ENCODE data around the gene SH2D3C. TPM values are rescaled to one million over a fixed set of nuclear protein-coding genes. Genes with fewer than 3 reads are reported as not detected.

The SH2D3C gene
- total RNA-seq, 4 donors from 2014 or later: 6.1 to 12.1 (median 8.5) TPM

- Histone ChIP-seq H3K4me1 (peaks cover 0 to 18% (median 8%) of the 10 kb centered on the region in 3 donors), H3K27me3 (peaks cover 4% of the 10 kb centered on the region), H3K4me3 (no peak overlapping the region), H3K36me3 (peaks cover 0 to 33% of the 10 kb centered on the region in 2 donors), H3K9me3 (no peaks in the 10 kb centered on the region), H3K27ac (no peak overlapping the region)
- WGBS, 2 donors (ENCODE audit: low coverage in 1 of 2): 75 to 100% methylated on average over 1 to 6 of the region's 18 CpGs
- no peak for TF ChIP-seq POLR2A (IDR thresholded peaks at IDR 0.05)
- TF ChIP-seq CTCF (IDR thresholded peaks at IDR 0.05): no peak
- TF ChIP-seq POLR2AphosphoS5 (IDR thresholded peaks at IDR 0.05): no peak
- no peak for TF ChIP-seq EP300 (IDR thresholded peaks at IDR 0.05)
- ATAC-seq: no peak
Measured at GRCh38 chr9:127729522-127730256, 48.8 kb downstream of the SH2D3C start.

DNA sequence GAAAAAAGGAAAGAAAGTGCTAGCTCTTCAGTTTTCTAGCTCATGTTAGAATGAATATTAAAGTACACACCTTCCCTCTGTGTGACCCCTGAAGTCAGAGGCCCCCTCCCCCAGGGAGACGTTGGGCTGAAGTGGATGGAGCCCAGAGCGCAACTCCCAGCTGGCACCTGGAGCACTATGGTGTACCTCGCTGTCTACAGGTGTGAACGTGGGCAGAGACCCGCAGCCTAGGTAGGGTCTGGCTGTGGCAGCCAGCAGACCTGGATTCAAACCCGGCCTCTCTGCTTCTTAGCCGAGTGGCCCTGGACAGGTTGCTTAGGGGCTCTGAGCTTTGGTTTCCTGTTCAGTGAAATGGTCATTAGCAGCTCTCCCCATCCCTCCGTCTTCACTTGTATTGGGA is 49.7 kb downstream of the SH2D3C start:
- Histone ChIP-seq H3K27me3 (peaks cover 13% of the 10 kb centered on the region), H3K4me3 (no peak overlapping the region), H3K36me3 (peaks cover 0 to 33% of the 10 kb centered on the region in 2 donors), H3K4me1 (peaks cover 0 to 18% (median 2%) of the 10 kb centered on the region in 3 donors), H3K27ac (no peak overlapping the region), H3K9me3 (no peaks in the 10 kb centered on the region)
- no peak for ATAC-seq
- TF ChIP-seq EP300 (IDR thresholded peaks at IDR 0.05) (no peak), CTCF (IDR thresholded peaks at IDR 0.05) (no peak), POLR2AphosphoS5 (IDR thresholded peaks at IDR 0.05) (no peak), POLR2A (IDR thresholded peaks at IDR 0.05) (no peak)
- 20 to 84% methylated on average over 1 to 7 of the region's 8 CpGs for WGBS, 2 donors (ENCODE audit: low coverage in 1 of 2)

DNA sequence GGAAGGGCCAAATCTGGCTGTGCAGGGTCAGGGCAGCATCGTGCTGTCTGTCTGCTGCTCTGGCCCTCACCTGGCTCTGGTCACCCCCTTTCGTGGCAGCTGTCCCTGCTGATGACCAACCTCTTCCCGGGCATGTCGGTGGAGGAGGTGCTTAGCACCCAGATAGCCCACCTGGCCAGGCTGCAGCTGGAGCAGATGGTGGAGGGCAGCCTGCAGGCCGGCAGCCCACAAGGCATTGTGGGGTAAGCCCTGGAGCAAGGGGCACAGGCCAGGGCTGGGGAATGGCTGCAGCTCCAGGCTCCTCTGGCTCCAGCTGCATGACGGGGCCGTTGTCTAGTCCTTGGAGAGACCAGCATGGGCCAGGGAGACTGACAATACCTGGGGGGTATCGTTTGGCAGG is 51.6 kb downstream of the SH2D3C start:
- H3K4me3 ChIP-seq: no peak overlapping the region
- peaks cover 0 to 11% (median 0%) of the 10 kb centered on the region in 3 donors for H3K4me1 ChIP-seq
- H3K27ac ChIP-seq: no peak overlapping the region
- H3K27me3 ChIP-seq: peaks cover 24% of the 10 kb centered on the region
- WGBS, 2 donors (ENCODE audit: low coverage in 1 of 2): no CpG with 5 or more reads among the region's 8 CpGs
- peaks cover 0 to 18% of the 10 kb centered on the region in 2 donors for H3K36me3 ChIP-seq
- no peaks in the 10 kb centered on the region for H3K9me3 ChIP-seq
- TF ChIP-seq POLR2A (IDR thresholded peaks at IDR 0.05): no peak
- TF ChIP-seq POLR2AphosphoS5 (IDR thresholded peaks at IDR 0.05): no peak
- no peak for ATAC-seq

- ATAC-seq: no peak
- Histone ChIP-seq H3K4me3 (no peak overlapping the region), H3K27ac (no peak overlapping the region), H3K27me3 (peaks cover 27% of the 10 kb centered on the region), H3K9me3 (no peaks in the 10 kb centered on the region), H3K4me1 (peaks cover 0 to 11% (median 0%) of the 10 kb centered on the region in 3 donors), H3K36me3 (no peaks in the 10 kb centered on the region)
- 0 to 41% methylated on average over 1 to 7 of the region's 23 CpGs for WGBS, 2 donors (ENCODE audit: low coverage in 1 of 2)
- no peak for TF ChIP-seq CTCF (IDR thresholded peaks at IDR 0.05)
Measured at GRCh38 chr9:127724012-127724411, 54.5 kb downstream of the SH2D3C start.

DNA sequence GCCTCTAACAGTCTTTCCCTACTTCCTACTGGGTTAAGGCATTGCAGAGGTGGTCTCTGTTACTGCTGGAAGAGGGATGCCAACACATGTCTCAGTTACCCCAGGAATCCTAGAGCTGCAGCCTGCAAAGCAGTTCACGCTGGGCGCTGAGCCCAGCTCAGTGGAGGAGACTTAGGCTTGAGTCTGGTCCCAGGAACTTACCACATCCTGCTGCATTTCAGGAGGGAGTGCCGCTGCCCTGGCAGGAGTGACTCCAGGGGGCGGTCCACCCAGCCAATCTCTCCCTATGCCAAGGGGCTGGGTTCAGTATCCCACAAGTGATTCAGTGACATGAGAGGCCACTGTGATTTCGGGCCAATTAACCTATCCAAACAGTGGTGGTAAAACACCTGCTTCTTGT is 55.0 kb downstream of the SH2D3C start:
- TF ChIP-seq CTCF (IDR thresholded peaks at IDR 0.05) (no peak), POLR2AphosphoS5 (IDR thresholded peaks at IDR 0.05) (no peak), POLR2A (IDR thresholded peaks at IDR 0.05) (no peak), EP300 (IDR thresholded peaks at IDR 0.05) (no peak)
- WGBS, 2 donors (ENCODE audit: low coverage in 1 of 2): no CpG with 5 or more reads among the region's 5 CpGs
- H3K27me3 ChIP-seq: peaks cover 27% of the 10 kb centered on the region
- H3K9me3 ChIP-seq: no peaks in the 10 kb centered on the region
- peaks cover 0 to 11% (median 0%) of the 10 kb centered on the region in 3 donors for H3K4me1 ChIP-seq
- no peaks in the 10 kb centered on the region for H3K36me3 ChIP-seq
- no peak overlapping the region for H3K4me3 ChIP-seq
- ATAC-seq: no peak
- no peak overlapping the region for H3K27ac ChIP-seq
